Testis (tissue), 3 donors: Measurements from ENCODE around the gene SKP1. TPM values are rescaled to one million over a fixed set of nuclear protein-coding genes. Genes with fewer than 3 reads are reported as not detected.

Experiments used
- DNase-seq: peaks from one replicate; pipeline ENCODE4 v3.0.0-alpha.2; 2019
- H3K27ac ChIP-seq, 2 donors: fragments of 200-600 bp; sonication (generic); one replicate each; pipeline ENCODE4 v1.5.1; 2019
- H3K27me3 ChIP-seq: fragments of 200-600 bp; sonication (generic); one replicate; pipeline ENCODE4 v1.5.1; 2019
- H3K36me3 ChIP-seq: fragments of 200-600 bp; sonication (generic); one replicate; pipeline ENCODE4 v1.5.1; 2017; ENCODE audit warnings: low read depth; ENCODE audit errors: missing control alignments
- H3K4me1 ChIP-seq: fragments of 200-600 bp; sonication (generic); one replicate; pipeline ENCODE4 v1.5.1; 2019
- H3K4me3 ChIP-seq, 2 donors: fragments of 200-600 bp; sonication (generic); one replicate each; pipeline ENCODE4 v1.5.1; 2017 to 2019
- H3K9me3 ChIP-seq: fragments of 200-600 bp; sonication (generic); one replicate; pipeline ENCODE4 v1.5.1; 2017
- POLR2A ChIP-seq: fragments of 450-650 bp; IDR thresholded peaks from one replicate; pipeline ENCODE4 v1.6.1; 2017; ENCODE audit warnings: antibody characterized with exemption, mild to moderate bottlenecking, moderate library complexity
- WGBS, 2 donors: methylation state at CpG; one replicate each; pipeline ENCODE4 v1.1.5; 2018; 5-methylcytosine and 5-hydroxymethylcytosine counted together
- intact Hi-C: fragments of 100-400 bp; cut with DNase I; formaldehyde crosslinking; loops from one replicate; pipeline ENCODE4 v1.15.1; 2023; ENCODE audit warnings: low total_unique reads
- polyA plus RNA-seq: library from polyadenylated mRNA; stranded (reverse); fragments of 350-450 nt; fragmentation: Illumina TruSeq; extraction: RNeasy Lipid Tissue Mini Kit (QIAGEN cat#74804); gene quantifications from one replicate; pipeline ENCODE4 v1.2.3, GENCODE V29; 2014; ENCODE audit warnings: low read depth, low replicate concordance; ENCODE audit not compliant: insufficient read depth
- total RNA-seq, 2 donors: library from RNA; depleted of rRNA; stranded (reverse); fragments of >200 nt; gene quantifications; one replicate each; pipeline ENCODE4 v1.2.3, GENCODE V29; 2016
- TF ChIP-seq, protein P1 (sequence below), 3 experiments: fragments of 450-650 bp in 2 of 3; fragments of 200-600 bp in 1 of 3; sonication (generic) in 1 of 3; IDR thresholded peaks; one replicate each; pipeline ENCODE4 v1.5.1; 2016 to 2019; ENCODE audit warnings: antibody characterized with exemption in 3 of 3, mild to moderate bottlenecking in 2 of 3, moderate library complexity in 1 of 3

SKP1 gene
- total and polyA plus RNA-seq, 3 donors from 2014 or later = 336 to 919 (median 459) TPM

- Histone ChIP-seq H3K36me3 (no peaks in the 10 kb centered on the region), H3K27me3 (no peaks in the 10 kb centered on the region), H3K9me3 (no peaks in the 10 kb centered on the region), H3K27ac (no peak overlapping the region), H3K4me1 (no peaks in the 10 kb centered on the region), H3K4me3 (no peak overlapping the region)
- no peak for TF ChIP-seq POLR2A
- TF ChIP-seq, protein P1, sequence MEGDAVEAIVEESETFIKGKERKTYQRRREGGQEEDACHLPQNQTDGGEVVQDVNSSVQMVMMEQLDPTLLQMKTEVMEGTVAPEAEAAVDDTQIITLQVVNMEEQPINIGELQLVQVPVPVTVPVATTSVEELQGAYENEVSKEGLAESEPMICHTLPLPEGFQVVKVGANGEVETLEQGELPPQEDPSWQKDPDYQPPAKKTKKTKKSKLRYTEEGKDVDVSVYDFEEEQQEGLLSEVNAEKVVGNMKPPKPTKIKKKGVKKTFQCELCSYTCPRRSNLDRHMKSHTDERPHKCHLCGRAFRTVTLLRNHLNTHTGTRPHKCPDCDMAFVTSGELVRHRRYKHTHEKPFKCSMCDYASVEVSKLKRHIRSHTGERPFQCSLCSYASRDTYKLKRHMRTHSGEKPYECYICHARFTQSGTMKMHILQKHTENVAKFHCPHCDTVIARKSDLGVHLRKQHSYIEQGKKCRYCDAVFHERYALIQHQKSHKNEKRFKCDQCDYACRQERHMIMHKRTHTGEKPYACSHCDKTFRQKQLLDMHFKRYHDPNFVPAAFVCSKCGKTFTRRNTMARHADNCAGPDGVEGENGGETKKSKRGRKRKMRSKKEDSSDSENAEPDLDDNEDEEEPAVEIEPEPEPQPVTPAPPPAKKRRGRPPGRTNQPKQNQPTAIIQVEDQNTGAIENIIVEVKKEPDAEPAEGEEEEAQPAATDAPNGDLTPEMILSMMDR (IDR thresholded peaks at IDR 0.05) = no peak
- intact Hi-C loops = loop anchor here (10.0 kb wide), 1 partner anchor 92 kb away; no protein-coding TSS in a partner anchor
- peak; percentile 9 for DNase-seq
- WGBS, 2 donors = 84 to 100% methylated on average over 1 to 7 of the region's 7 CpGs
Observed at GRCh38 chr5:134136771-134137170, 40.0 kb downstream of the SKP1 start.

DNA sequence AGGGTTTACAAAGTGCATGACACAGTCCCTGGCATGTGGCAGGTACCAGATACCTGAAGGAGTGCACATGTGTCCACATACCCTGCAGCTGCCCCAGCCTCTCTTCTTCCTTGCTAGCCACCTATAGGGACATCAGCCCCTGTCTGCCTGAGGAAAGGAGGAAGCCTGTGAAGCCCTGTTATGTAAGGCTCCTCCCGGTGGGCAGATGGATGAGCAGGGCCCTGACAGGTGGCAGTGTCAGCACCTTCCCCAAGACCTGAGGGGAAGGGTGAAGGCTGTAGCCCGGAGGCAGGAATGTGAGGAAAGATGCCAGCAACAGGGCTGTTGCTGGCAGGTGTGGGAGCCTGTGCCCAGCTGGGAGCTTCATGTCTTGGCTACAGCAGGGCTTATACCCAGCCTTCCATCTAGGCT lies 40.5 kb downstream of the SKP1 start:
- peak; percentile 8 for DNase-seq
- Histone ChIP-seq H3K4me3 (no peak overlapping the region), H3K9me3 (no peaks in the 10 kb centered on the region), H3K4me1 (no peaks in the 10 kb centered on the region), H3K36me3 (no peaks in the 10 kb centered on the region), H3K27ac (no peak overlapping the region), H3K27me3 (no peaks in the 10 kb centered on the region)
- intact Hi-C loops = loop anchor here (10.0 kb wide), 1 partner anchor 91 kb away; no protein-coding TSS in a partner anchor
- 63 to 72% methylated on average over 2 of the region's 2 CpGs for WGBS, 2 donors
- TF ChIP-seq, protein P1 (IDR thresholded peaks at IDR 0.05) = no peak
- TF ChIP-seq POLR2A = no peak

- 93 to 96% methylated on average over 7 of the region's 7 CpGs for whole genome bisulfite sequencing, 2 donors
- intact Hi-C loops = loop anchor here (10.0 kb wide), 1 partner anchor 90 kb away; no protein-coding TSS in a partner anchor
- no peaks in the 10 kb centered on the region for H3K4me1 ChIP-seq
- no peaks in the 10 kb centered on the region for H3K9me3 ChIP-seq
- no peak overlapping the region for H3K4me3 ChIP-seq
- no peaks in the 10 kb centered on the region for H3K27me3 ChIP-seq
- no peak overlapping the region for H3K27ac ChIP-seq
- no peak for DNase-seq
- TF ChIP-seq, protein P1 (IDR thresholded peaks at IDR 0.05) = no peak
- TF ChIP-seq POLR2A = no peak
- H3K36me3 ChIP-seq = no peaks in the 10 kb centered on the region
Observed at GRCh38 chr5:134135091-134135655, 41.6 kb downstream of the SKP1 start.

DNA sequence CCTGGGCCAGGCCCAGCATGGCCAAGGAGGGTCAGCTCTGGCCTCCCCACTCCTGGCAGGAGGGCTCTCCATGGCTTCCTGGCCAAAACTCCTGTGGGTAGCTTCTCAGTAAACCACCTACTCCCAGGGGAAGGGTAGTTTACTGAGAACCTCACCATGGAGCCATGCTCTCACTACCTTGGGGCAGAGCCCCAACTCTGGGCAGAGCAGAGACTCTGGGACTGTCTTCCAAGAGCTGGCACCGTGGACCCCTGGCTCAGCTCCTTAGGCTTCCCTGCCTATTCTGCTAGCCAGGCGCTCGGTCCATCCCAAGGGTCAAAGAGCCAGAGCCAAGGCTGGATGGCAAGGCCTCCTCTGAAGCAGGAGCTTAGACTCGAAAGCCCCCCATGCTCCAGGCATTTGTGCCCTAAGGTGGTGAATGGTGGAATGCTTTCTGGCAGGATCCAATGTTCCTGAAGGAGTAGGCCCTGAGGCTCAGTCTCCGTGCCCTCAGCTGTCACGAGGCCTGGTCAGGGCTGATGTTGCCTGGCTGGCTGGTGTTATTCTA lies 42.7 kb downstream of the SKP1 start:
- no peak for DNase-seq
- no peak for TF ChIP-seq POLR2A
- TF ChIP-seq, protein P1 (IDR thresholded peaks at IDR 0.05) = no peak
- no peak overlapping the region for H3K27ac ChIP-seq
- no peaks in the 10 kb centered on the region for H3K9me3 ChIP-seq
- H3K4me3 ChIP-seq = no peak overlapping the region
- no peaks in the 10 kb centered on the region for H3K4me1 ChIP-seq
- no peaks in the 10 kb centered on the region for H3K36me3 ChIP-seq
- intact Hi-C loops = loop anchor here (10.0 kb wide), 1 partner anchor 89 kb away; no protein-coding TSS in a partner anchor
- 91 to 100% methylated on average over 5 to 6 of the region's 6 CpGs for WGBS, 2 donors
- H3K27me3 ChIP-seq = no peaks in the 10 kb centered on the region
